CD14-positive monocyte (primary cell): ENCODE measurements around the gene SNAPC4. TPM values are rescaled to one million over a fixed set of nuclear protein-coding genes. Genes with fewer than 3 reads are reported as not detected.

Experiments used
- DNase-seq, 3 donors: peaks; one replicate each; pipeline ENCODE4 v3.0.0-alpha.2; 2011 to 2022
- H2AFZ ChIP-seq: 2 replicates; pipeline ENCODE4 v1.6.0; 2012; ENCODE audit warnings: mild to moderate bottlenecking, low read depth, low read length, inconsistent platforms; ENCODE audit not compliant: insufficient read depth, poor library complexity, severe bottlenecking
- H3K27ac ChIP-seq, 2 donors: 1 replicate in 1 of 2; 2 replicates in 1 of 2; pipeline ENCODE4 v1.5.1; 2012 to 2013; ENCODE audit warnings: low read length in 2 of 2, control low read depth in 1 of 2, inconsistent platforms in 1 of 2, low read depth in 1 of 2, mild to moderate bottlenecking in 1 of 2
- H3K27me3 ChIP-seq, 2 donors: one replicate each; pipeline versions ENCODE4 v1.6.0 to v1.6.1; 2011 to 2013; ENCODE audit warnings: low read length in 2 of 2; ENCODE audit not compliant: control insufficient read depth in 2 of 2, insufficient read depth in 2 of 2
- H3K36me3 ChIP-seq, 2 donors: replicated peaks in 1 of 2; 1 replicate in 1 of 2; 2 replicates in 1 of 2; pipeline versions ENCODE4 v1.5.1 to v1.6.1; 2012 to 2013; ENCODE audit warnings: low read length in 2 of 2, control low read depth in 1 of 2, inconsistent platforms in 1 of 2, mild to moderate bottlenecking in 1 of 2; ENCODE audit not compliant: insufficient read depth in 2 of 2, control insufficient read depth in 1 of 2
- H3K4me1 ChIP-seq, 2 donors: 1 replicate in 1 of 2; 2 replicates in 1 of 2; pipeline versions ENCODE4 v1.5.1 to v1.6.1; 2012 to 2013; ENCODE audit warnings: low read length in 2 of 2, control low read depth in 1 of 2, inconsistent platforms in 1 of 2, mild to moderate bottlenecking in 1 of 2, moderate library complexity in 1 of 2; ENCODE audit not compliant: insufficient read depth in 2 of 2, control insufficient read depth in 1 of 2
- H3K4me2 ChIP-seq: replicated peaks from 2 replicates; pipeline ENCODE3; 2012; ENCODE audit warnings: low read length, moderate library complexity, mild to moderate bottlenecking; ENCODE audit not compliant: poor library complexity, severe bottlenecking; ENCODE audit errors: extremely low read depth
- H3K4me3 ChIP-seq, 3 experiments: fragments of 200-600 bp in 1 of 3; sonication (generic) in 1 of 3; replicated peaks in 1 of 3; 1 replicate in 2 of 3; 2 replicates in 1 of 3; pipeline ENCODE4 v1.5.1; 2011 to 2013; ENCODE audit warnings: low read length in 3 of 3, mild to moderate bottlenecking in 3 of 3, control low read depth in 2 of 3, low read depth in 2 of 3, inconsistent platforms in 1 of 3, moderate library complexity in 1 of 3
- H3K79me2 ChIP-seq: 2 replicates; pipeline ENCODE4 v1.6.0; 2012; ENCODE audit warnings: mild to moderate bottlenecking, control low read depth, inconsistent platforms, low read length, moderate library complexity; ENCODE audit not compliant: insufficient read depth
- H3K9ac ChIP-seq: 2 replicates; pipeline ENCODE4 v1.6.0; 2017; ENCODE audit warnings: low read length, mild to moderate bottlenecking; ENCODE audit not compliant: insufficient read depth, poor library complexity, severe bottlenecking
- H3K9me3 ChIP-seq, 2 donors: replicated peaks in 1 of 2; 1 replicate in 1 of 2; 2 replicates in 1 of 2; pipeline versions ENCODE4 v1.5.1 to v1.6.1; 2012 to 2013; ENCODE audit warnings: low read length in 2 of 2, control low read depth in 1 of 2; ENCODE audit not compliant: control insufficient read depth in 1 of 2, insufficient read depth in 1 of 2
- H4K20me1 ChIP-seq: 2 replicates; pipeline ENCODE4 v1.6.0; 2012; ENCODE audit warnings: mild to moderate bottlenecking, low read length, control low read depth, moderate library complexity; ENCODE audit not compliant: insufficient read depth
- H3K27ac Mint-ChIP-seq, 7 donors: one replicate each; pipeline ENCODE4 v1.8.0; 2020; ENCODE audit warnings: mild to moderate bottlenecking in 7 of 7, mixed read lengths in 7 of 7, moderate library complexity in 6 of 7, inconsistent platforms in 2 of 7
- H3K27me3 Mint-ChIP-seq, 3 donors: one replicate each; pipeline ENCODE4 v1.8.0; 2021 to 2022; ENCODE audit warnings: low read depth in 3 of 3, mild to moderate bottlenecking in 3 of 3, mixed read lengths in 3 of 3, moderate library complexity in 3 of 3, inconsistent platforms in 1 of 3
- H3K36me3 Mint-ChIP-seq, 2 donors: one replicate each; pipeline ENCODE4 v1.8.0; 2020; ENCODE audit warnings: mixed read lengths in 2 of 2, inconsistent platforms in 1 of 2, mild to moderate bottlenecking in 1 of 2
- H3K4me1 Mint-ChIP-seq: one replicate; pipeline ENCODE4 v1.8.0; 2020; ENCODE audit warnings: mild to moderate bottlenecking, mixed read lengths
- H3K4me3 Mint-ChIP-seq, 2 donors: one replicate each; pipeline ENCODE4 v1.8.0; 2020; ENCODE audit warnings: mild to moderate bottlenecking in 2 of 2, mixed read lengths in 2 of 2, moderate library complexity in 1 of 2
- H3K9me3 Mint-ChIP-seq, 7 donors: one replicate each; pipeline ENCODE4 v1.8.0; 2020 to 2022; ENCODE audit warnings: mixed read lengths in 7 of 7, mild to moderate bottlenecking in 6 of 7, moderate library complexity in 6 of 7, inconsistent platforms in 2 of 7
- CTCF ChIP-seq: fragments of 200-600 bp; IDR thresholded peaks from one replicate; pipeline ENCODE4 v1.8.0; 2022; ENCODE audit warnings: antibody characterized with exemption, mild to moderate bottlenecking
- WGBS: methylation state at CpG from one replicate; pipeline ENCODE4 v1.1.5; 2013; ENCODE audit warnings: missing lambda C conversion rate; ENCODE audit not compliant: insufficient coverage; 5-methylcytosine and 5-hydroxymethylcytosine counted together
- intact Hi-C, 2 donors: fragments of 100-400 bp; cut with micrococcal nuclease; formaldehyde crosslinking; loops; one replicate each; pipeline versions ENCODE4 v1.15.0 to v1.15.1; 2023
- polyA plus RNA-seq, 3 donors: library from polyadenylated mRNA; depleted of rRNA in 1 of 3; unstranded in 2 of 3; stranded (reverse) in 1 of 3; fragments of 300-500 nt in 2 of 3; fragments of >200 nt in 1 of 3; fragmentation: Illumina TruSeq in 2 of 3; gene quantifications; 1 replicate in 2 of 3; 2 replicates in 1 of 3; pipeline ENCODE4 v1.2.3, GENCODE V29; 2012 to 2021

The SNAPC4 gene
- polyA plus RNA-seq, 3 donors, result 0.59 to 6.7 (median 1.2) TPM

- H3K36me3 ChIP-seq, result peaks cover 59 to 71% of the 10 kb centered on the region in 2 donors
- peak overlapping the region in 1 of 7 donors; percentile 51 for H3K27ac Mint-ChIP-seq
Observed at GRCh38 chr9:136395020-136395340, 5.0 kb downstream of the SNAPC4 start.

GRCh38 chr9:136394312-136395019, 5.5 kb downstream of the SNAPC4 start:
- no peak for TF ChIP-seq CTCF
- peaks cover 10% of the 10 kb centered on the region in 2 donors for H3K4me1 ChIP-seq
- no peaks in the 10 kb centered on the region for H3K9me3 ChIP-seq
- no peak overlapping the region for H3K4me3 ChIP-seq
- H3K4me2 ChIP-seq, result no peak overlapping the region
- Mint-ChIP-seq H3K4me3 (no peak overlapping the region), H3K27ac (peak overlapping the region in 1 of 7 donors; percentile 51), H3K27me3 (peaks cover 0 to 4% (median 0%) of the 10 kb centered on the region in 3 donors), H3K9me3 (no peaks in the 10 kb centered on the region), H3K4me1 (peaks cover 12% of the 10 kb centered on the region), H3K36me3 (peaks cover 59 to 85% of the 10 kb centered on the region in 2 donors)
- H2AFZ ChIP-seq, result no peak overlapping the region
- no peak overlapping the region for H3K9ac ChIP-seq
- intact Hi-C loops, result no loop called here
- DNase-seq, result no peak
- peaks cover 14% of the 10 kb centered on the region for H3K79me2 ChIP-seq
- peaks cover 13% of the 10 kb centered on the region for H4K20me1 ChIP-seq
- H3K36me3 ChIP-seq, result peaks cover 64 to 76% of the 10 kb centered on the region in 2 donors
- no peak overlapping the region for H3K27ac ChIP-seq
- 96% methylated on average over 21 of the region's 21 CpGs for WGBS
- no peaks in the 10 kb centered on the region for H3K27me3 ChIP-seq

More at GRCh38 chr9:136395020-136395340, 5.0 kb downstream of the SNAPC4 start:
- intact Hi-C loops, result no loop called here
- Histone ChIP-seq H3K27ac (no peak overlapping the region), H3K79me2 (peaks cover 15% of the 10 kb centered on the region), H3K4me1 (peaks cover 11 to 15% of the 10 kb centered on the region in 2 donors), H2AFZ (no peak overlapping the region), H3K9me3 (no peaks in the 10 kb centered on the region), H3K9ac (no peak overlapping the region), H3K4me2 (no peak overlapping the region), H3K27me3 (no peaks in the 10 kb centered on the region), H4K20me1 (peaks cover 14% of the 10 kb centered on the region), H3K4me3 (no peak overlapping the region)
- Mint-ChIP-seq H3K4me3 (no peak overlapping the region), H3K36me3 (peaks cover 55 to 79% of the 10 kb centered on the region in 2 donors), H3K9me3 (no peaks in the 10 kb centered on the region), H3K4me1 (peaks cover 12% of the 10 kb centered on the region), H3K27me3 (peaks cover 0 to 4% (median 0%) of the 10 kb centered on the region in 3 donors)
- WGBS, result 93% methylated on average over 10 of the region's 13 CpGs
- DNase-seq, result no peak
- TF ChIP-seq CTCF, result no peak
